Measurements from ENCODE around the gene IL5.
"Not testable (repeated sequence)": the region's sequence is repeated elsewhere in the genome, so short reads cannot be mapped to it uniquely, and the experiment has no call there.

IL5 gene

DNA sequence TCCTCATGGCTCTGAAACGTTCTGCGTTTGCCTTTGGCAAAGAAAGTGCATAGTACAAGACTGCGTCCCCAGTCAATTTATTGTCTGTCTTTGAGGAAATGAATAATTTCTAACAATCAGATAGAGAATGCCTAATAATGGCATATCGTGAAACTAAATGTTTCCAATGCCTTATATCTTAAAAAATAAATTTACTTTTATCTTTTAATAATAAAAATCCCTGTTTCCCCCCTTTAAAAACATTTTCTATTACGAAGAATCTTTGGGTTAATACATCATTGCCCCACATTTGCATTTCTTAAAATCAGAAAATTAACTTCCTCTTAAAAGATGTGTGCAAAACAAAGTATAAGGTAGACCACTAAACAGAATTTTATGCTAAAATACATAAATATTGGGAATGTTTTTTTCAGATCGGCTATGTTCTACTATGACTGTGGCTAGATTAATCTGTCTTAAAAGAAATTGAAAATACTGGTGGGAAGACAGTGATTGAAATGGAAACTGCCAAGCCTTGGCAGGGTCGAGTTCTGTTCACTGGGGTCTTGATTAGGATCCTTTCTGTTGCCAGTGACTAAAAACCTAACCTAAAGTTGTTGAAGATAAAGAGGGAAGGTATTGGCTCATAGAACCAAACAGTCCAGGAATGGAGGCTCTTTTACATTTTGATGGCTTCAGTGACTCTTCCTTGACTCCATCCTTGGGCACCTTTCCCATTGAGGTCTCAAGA is at the start of gene IL5:
TSS of gene IL5 (minus strand) at position 51 of the 730 bp plus-strand sequence. CDS start at position 7, 44 bp downstream.
- no peak for DNase-seq

DNA sequence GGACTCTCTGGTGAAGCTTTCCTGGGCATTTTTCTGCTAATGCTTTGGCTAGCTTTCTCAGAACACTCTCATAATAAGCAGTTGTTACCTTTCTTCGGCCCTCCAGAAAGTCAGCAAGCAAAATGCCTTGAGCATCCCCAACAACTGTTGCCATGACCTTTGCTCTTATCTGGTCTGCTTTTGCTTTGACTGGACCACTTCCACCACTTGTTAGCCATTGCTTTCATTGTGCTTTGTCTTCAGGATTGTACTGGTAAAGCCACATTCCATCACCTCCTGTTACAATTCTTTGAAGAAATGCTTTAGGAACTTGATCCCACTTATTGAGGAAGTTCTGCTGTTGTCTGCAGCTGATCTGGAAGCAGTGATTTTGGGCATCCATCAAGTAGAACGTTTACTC is 49.2 kb upstream of the IL5 start:
- no peak for DNase-seq

DNA sequence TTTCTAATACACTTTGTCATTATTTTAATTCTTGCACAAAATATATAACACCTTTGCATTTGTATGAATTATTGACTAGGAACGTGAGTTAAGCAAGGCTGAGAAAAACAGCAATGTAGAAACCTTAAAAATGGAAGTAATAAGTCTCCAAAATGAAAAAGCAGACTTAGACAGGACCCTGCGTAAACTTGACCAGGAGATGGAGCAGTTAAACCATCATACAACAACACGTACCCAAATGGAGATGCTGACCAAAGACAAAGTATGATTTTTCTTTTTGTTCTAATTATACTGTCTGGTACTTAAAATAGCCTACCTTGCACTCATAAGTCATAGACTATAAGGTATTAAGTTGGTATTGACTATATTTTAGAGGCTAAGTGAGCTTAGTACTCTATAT is 47.8 kb upstream of the IL5 start:
- DNase-seq, result no peak

DNA sequence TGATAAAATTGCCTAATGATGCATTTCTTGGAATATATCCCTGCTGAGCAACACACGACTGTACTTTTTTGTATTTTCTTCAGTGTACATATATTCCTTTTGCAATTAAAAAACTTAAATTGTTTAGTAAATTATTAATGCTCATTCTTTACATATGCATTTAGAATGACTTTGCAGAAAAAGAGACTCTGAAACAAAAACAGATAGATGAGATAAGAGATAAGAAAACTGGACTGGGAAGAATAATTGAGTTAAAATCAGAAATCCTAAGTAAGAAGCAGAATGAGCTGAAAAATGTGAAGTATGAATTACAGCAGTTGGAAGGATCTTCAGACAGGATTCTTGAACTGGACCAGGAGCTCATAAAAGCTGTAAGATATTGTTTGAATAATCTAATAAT is 46.1 kb upstream of the IL5 start:
- DNase-seq, result no peak

DNA sequence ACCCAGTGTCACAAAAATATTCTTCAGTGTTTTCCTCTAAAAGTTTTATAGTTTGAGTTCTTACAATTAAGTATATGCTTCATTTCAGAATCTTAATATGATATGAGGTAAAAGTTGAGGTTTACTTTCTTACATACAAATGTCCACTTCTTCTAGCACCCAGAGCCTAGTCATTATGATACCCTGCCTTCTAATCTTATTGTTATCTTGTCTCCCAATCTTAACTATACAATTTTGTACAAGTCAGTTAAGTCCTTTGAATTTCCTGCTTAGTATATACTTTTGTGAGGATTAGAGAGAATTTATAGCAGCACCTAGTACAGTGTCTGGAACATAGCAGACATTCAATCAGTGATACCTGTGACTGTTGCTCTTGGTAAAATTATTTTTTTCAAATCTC is 42.7 kb upstream of the IL5 start:
- no peak for DNase-seq

DNA sequence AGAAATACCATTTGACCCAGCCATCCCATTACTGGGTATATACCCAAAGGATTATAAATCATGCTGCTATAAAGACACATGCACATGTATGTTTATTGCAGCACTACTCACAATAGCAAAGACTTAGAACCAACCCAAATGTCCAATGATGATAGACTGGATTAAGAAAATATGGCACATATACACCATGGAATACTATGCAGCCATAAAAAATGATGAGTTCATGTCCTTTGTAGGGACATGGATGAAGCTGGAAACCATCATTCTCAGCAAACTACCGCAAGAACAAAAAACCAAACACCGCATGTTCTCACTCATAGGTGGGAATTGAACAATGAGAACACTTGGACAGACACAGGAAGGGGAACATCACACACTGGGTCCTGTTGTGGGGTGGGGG is 41.2 kb upstream of the IL5 start:
- not testable (repeated sequence) for DNase-seq

DNA sequence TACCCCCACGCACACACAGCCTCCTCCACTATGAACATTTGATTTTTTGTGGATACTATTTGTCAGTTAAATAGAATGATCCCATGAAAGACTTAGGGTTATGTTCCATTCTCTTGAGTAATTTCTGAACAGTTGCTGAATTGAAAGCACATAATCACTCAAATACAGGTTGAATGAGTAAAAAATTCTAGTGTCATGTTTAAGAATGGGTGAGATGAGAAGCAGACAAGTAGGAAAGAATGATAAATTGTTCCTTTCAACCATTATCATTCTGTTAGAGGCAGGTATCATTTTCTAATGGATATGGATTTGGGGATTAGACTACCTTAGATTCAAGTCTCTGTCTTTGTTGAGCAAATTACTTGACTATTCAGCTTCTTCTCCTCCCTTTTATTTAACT is 32.8 kb upstream of the IL5 start:
- no peak for DNase-seq

DNA sequence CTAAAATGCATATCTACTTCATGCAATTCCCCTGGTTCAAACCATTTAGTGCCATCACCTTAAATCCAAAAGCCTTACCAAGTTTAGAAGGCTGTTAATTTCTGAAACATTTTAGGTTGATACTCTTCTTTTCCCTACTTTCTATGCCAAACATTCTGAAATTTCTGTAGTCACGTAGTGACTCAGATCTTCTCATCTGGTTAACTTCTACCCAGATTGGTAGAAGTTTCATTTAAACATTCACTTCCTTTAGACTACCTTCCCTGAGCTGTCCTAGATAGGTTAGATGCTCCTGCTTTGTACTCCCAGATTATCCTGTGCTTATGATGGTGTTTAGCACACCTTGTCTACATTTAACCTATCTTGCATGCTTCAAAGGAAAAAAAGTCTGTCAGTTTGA is 23.3 kb upstream of the IL5 start:
- DNase-seq, result no peak

DNA sequence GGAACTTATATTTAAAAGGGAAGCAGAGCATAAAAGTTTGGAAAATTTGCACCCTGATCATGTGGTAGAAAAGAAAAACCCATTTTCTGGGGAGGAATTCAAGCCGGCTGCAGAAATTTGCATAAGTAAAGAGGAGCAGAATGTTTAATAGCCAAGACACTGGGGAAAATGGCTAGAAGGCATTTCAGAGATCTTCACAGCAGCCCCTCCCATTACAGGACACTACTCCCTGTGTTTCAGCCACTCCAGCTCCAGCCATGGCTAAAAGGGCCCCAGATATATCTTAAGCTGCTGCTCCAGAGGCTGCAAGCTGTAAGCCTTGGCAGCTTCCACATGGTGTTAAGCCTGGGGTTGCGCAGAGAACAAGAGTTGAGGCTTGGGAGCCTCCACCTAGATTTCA is 21.2 kb upstream of the IL5 start:
- DNase-seq, result not testable (repeated sequence)

DNA sequence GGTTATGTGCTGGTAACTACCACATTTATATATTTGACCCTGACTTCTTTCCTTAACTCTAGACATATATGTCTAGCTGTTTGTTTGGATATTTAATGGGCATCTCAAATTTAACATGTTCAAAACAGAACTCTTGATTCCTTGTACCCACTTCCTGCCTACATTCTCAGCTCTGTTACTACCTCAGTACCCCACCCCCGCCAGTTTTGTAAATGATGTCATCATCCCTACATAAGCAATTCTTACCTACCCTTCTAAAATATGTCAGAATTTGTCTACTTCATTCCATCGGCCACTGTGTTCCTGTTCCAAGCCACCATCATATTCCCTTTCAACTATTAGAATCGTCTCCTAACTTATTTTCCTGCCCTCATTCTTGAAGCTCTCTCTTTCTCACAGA is 18.3 kb upstream of the IL5 start:
- no peak for DNase-seq

DNA sequence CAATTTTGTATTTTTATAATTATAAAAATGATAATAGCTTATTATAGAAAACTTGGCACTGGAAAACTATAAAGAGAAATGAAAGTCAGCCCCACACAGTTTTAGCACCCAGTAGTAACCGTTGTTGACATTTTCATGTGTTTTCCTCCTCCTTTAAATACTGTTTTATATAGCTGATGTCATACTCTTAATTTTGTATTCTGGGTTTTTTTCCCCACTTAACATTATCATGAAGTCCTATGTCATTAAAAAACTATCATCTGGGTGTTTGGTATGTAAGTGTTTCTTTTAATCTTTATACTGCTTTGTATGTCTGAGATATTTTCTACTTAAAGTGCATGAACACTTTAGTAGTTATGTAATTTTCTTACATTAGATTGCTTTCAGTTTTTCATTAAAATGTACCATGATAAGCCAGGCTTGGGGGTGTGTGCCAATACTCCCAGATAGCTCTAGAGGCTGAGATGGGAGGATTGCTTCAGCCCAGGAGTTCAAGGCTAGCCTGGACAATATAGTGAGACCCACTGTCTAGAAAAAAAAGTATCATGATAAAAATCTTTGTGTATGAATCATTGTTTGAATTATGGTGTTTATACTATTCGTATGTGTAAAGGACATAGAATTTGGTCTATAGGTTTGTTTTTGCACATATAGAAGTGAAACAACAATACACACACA is 16.2 kb upstream of the IL5 start:
- no peak for DNase-seq

DNA sequence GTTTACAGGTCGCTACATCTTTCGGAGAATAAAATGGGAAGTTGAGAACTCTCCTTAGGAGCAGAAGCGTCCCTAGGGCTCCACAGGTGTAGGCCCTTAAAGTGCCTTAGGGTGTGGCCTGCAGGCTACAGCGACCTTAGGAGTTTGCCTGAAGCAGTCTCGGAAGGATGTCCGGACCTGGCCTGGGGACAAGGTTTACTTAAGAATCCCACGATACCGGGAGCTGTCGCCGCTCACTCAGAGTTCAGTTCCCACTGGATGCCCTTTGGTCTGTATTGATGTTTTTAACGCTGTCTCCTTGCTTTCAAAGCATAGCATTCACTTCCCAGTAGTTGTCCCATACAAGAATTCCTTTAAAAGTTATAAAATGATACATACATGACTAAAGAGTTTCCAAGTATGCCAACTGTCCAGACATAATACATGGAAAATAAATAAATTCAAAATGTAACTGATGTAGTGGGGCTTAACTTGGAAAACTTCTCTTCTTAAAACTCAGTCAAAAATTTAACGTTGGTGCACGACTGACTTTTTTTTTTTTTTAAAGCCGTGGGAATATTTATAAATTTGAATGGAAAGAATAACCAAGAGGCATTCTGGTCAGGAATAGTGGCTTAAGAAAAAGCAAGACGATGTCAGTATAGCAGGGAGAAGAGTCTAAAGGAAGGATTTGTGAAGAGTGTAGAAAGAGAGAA is 14.3 kb upstream of the IL5 start:
- DNase-seq, result no peak

DNA sequence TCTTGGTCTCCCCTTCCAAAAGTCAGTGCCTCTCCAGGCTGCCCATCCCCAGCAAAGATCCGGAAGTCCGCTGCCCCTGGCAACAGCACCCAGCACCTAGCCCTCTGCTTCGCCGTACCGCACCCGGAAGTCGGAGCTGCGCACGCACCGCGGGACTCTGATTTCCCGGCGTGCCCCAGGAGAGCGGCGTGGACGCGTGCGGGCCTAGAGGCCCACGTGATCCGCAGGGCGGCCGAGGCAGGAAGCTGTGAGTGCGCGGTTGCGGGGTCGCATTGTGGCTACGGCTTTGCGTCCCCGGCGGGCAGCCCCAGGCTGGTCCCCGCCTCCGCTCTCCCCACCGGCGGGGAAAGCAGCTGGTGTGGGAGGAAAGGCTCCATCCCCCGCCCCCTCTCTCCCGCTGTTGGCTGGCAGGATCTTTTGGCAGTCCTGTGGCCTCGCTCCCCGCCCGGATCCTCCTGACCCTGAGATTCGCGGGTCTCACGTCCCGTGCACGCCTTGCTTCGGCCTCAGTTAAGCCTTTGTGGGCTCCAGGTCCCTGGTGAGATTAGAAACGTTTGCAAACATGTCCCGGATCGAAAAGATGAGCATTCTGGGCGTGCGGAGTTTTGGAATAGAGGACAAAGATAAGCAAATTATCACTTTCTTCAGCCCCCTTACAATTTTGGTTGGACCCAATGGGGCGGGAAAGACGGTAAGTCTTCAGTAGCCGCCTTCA is 13.6 kb upstream of the IL5 start, which contains the start of gene RAD50:
TSS of gene RAD50 (plus strand) at position 215 of the 715 bp plus-strand sequence. CDS start at position 563, 348 bp downstream.
- DNase-seq, result peak; percentile 23

DNA sequence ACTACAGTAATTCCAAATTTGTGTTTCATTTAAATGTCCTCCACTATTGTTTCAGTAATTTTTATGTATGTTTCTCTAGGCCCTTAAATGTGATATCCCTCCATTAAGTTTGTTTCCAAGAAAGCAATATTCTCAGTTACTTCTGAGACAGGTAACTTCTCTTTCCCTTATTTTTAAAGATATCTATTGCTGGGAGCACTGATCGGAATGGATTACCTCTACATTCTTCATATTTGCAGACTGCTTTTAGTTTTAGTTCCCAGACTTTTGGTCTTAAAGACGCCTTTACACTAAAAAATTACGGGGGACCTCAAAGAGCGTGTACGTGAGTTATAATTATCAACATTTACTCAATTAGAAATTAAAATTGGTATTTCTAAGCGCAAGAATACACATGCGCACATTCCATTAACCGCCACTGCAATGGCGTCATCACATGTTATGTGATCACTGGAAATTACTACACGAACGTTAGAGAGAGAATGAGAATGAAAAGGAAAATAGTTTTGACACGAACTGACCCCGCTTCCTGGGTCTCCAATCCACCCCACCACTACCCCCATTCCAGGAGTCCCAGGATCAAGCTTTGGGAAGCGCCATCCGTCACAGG is 12.9 kb upstream of the IL5 start:
- DNase-seq, result no peak

DNA sequence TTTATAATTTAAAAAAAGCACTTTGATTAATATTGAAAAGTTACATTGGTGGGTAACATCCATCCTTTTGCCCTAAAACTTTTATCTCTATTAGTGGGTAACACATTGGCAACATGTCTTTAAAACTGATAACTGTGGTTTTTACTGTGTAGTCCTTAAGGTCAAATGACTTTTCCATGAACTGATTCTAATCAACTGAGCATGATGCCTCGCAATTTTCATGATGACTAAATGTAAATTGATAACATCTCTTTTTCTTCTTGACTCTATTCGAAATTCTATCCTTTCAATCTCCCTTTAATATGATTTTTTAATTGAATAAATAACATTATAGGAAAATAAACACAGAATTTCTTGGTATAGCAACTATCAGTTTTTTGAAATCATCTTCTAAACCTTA is 6.3 kb upstream of the IL5 start:
- DNase-seq, result no peak

DNA sequence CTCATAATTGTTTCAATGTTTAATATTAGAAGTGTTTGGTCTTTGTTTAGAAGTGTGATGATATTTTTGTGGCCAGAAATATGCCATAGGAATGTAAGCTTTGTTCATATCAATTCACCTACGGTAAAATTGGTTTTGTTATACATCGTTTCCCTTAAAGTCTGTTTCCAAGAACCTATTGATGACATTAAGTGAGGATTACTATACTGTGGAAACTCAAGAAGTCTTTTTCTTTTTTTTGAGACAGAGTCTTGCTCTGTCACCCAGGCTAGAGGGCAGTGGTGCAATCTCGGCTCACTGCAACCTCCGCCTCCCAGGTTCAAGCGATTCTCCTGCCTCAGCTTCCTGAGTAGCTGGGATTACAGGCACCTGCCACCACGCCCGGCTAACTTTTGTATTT is 5.5 kb upstream of the IL5 start:
- DNase-seq, result not testable (repeated sequence)

DNA sequence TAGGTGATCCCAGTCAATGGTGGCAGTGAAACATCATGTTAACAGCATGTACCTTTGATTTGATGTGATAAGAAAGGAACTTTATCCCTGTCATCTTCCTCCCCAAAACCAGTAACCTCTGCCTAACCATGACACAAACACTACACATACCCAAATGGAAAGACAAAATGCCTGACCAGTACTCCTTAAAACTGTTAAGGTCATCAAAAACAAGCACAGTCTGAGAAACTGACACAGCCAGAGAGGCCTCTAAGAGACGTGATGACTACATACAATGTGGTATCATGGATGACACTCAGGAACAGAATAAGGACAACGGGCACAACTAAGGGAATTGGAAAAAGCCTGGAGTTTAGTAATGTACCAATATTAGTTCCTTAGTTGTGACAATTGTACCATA is 3.9 kb upstream of the IL5 start:
- DNase-seq, result no peak

DNA sequence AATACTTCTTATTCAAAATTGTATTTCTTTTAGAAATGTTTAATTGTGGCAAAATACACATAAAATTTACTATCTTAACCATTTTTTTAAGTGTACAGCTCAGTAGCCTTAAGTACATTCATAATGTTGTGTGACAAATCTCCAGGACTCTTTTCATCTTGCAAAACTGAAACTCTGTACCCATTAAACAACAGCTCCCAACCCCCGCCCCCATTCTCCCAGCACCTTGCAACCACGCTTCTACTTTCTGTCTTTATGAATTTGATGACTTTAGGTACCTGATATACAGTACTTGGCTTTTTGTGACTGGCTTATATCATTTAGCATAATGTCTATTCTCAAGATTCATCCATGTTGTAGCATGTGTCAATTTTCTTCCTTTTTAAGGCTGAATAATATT is 2.8 kb upstream of the IL5 start:
- no peak for DNase-seq

DNA sequence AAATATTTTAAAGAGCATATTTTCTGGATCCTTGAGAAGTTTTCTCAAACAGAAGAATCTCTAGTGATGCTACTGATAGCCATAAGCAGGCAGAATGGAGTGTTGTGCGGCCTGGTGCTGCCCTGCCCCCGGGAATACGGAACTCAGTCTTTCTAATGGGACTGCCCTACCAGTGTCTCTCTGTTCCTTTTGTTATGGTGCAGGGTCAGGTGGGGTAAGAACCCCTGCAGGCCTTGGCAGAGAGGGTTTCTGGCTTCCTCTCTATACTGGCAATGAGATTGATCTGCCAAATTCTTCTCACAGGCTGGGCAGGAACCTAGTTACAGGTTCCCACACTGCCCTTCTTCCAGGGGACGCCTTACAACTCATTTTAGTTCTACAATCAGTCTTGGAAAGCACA is 2.6 kb downstream of the IL5 start:
- DNase-seq, result no peak

DNA sequence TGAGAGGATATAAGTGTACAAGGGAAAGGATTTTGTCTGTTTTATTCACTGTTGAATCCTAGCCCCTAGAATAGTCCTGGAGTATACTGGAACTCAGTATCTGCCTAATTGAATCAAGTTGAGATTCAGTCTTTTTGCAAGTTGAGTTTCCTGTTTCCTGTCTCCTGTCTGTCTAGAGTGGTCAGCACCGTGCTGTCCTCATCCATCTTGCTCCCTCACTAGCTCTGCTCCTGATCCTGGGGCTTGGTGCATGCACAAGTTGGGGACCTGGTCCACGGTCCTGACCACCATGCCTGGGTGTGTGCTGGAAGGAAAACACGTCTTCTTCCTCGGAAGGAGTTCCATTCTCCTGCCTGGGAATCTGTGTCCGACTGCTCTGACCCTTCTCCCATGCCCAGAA is 3.2 kb downstream of the IL5 start:
- DNase-seq, result no peak

DNA sequence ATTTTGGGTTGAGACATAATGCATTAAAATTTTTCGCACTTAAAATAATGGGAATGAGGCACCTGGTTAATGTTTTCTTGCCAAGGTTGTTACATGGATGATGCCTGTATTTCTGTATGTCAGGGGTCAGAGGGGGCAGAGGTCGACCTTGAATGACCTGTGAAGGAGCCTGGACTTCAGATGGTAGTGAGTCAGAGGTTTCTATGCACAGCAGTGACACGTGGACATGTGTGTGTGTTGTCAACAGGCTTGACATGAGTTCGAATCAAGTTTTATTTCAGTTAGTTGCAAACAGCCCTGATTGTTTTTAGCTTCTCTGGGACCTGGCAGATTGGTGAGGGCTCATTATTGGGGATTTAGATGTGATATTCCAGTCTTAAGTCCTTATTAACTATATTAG is 3.6 kb downstream of the IL5 start:
- DNase-seq, result no peak

DNA sequence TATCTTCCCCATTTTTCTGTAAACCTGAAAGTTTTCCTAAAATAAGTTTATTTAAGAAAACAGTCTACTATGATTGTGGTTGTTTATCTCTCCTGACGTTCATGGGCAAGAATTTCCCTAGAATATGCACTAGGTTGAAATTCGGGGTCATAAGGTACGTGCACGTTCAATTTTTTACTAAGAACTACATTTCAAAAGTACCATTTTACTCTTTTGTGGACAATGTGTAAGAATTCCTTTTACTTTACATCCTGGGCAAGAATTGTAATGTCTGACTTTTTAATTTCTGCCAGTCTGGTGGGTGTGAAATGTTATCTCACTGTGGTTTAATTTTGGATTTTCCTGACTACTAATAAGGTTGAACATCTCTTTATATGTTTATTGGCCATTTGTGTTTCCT is 12.4 kb downstream of the IL5 start:
- no peak for DNase-seq
